NB4 (cell line): ENCODE measurements around the gene KIRREL2.

ENCODE experiments used
- CTCF ChIP-seq: IDR thresholded peaks from one replicate; pipeline ENCODE4 v1.5.1; 2012; ENCODE audit warnings: low read depth, low read length
- MAX ChIP-seq: IDR thresholded peaks from 2 replicates; pipeline ENCODE4 v1.6.1; 2011; ENCODE audit warnings: low read depth, low read length
- MYC ChIP-seq: IDR thresholded peaks from 2 replicates; pipeline ENCODE4 v1.6.1; 2011; ENCODE audit warnings: low read depth, low read length
- POLR2A ChIP-seq: IDR thresholded peaks from 2 replicates; pipeline ENCODE4 v1.6.1; 2011; ENCODE audit warnings: mild to moderate bottlenecking; ENCODE audit not compliant: insufficient read length; ENCODE audit errors: extremely low read depth

- TF ChIP-seq CTCF: no peak
- no peak for TF ChIP-seq POLR2A
- TF ChIP-seq MAX: no peak
- no peak for TF ChIP-seq MYC
Observed at GRCh38 chr19:35816262-35816661, 40.4 kb upstream of the KIRREL2 start.
